Testis (tissue), 2 donors: ENCODE measurements around the gene MRPS2.

Source experiments
- POLR2A ChIP-seq: fragments of 450-650 bp; IDR thresholded peaks from one replicate; pipeline ENCODE4 v1.6.1; 2017; ENCODE audit warnings: antibody characterized with exemption, mild to moderate bottlenecking, moderate library complexity
- TF ChIP-seq, protein P1 (sequence below), 3 experiments: fragments of 450-650 bp in 2 of 3; fragments of 200-600 bp in 1 of 3; sonication (generic) in 1 of 3; IDR thresholded peaks; one replicate each; pipeline ENCODE4 v1.5.1; 2016 to 2019; ENCODE audit warnings: antibody characterized with exemption in 3 of 3, mild to moderate bottlenecking in 2 of 3, moderate library complexity in 1 of 3

DNA sequence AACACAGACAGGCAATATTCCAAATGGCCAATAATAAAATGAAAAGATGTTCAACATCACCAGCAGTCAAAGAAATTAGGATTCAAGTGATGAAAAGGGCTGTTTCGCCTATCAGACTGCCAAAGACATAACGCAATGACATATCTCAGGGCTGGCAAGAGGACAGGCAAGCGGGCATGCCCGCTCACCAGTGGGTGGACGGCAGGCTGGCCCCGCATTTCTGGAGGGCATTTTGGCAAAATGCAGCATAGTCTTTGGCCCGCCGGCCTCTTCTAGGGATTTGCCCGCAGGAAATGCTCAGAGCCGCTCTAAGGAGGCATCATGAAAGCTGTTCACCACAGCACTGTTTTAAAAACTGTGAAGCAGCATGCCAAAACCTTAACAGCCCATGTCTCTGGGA, 22.3 kb upstream of the MRPS2 start:
- TF ChIP-seq, protein P1, sequence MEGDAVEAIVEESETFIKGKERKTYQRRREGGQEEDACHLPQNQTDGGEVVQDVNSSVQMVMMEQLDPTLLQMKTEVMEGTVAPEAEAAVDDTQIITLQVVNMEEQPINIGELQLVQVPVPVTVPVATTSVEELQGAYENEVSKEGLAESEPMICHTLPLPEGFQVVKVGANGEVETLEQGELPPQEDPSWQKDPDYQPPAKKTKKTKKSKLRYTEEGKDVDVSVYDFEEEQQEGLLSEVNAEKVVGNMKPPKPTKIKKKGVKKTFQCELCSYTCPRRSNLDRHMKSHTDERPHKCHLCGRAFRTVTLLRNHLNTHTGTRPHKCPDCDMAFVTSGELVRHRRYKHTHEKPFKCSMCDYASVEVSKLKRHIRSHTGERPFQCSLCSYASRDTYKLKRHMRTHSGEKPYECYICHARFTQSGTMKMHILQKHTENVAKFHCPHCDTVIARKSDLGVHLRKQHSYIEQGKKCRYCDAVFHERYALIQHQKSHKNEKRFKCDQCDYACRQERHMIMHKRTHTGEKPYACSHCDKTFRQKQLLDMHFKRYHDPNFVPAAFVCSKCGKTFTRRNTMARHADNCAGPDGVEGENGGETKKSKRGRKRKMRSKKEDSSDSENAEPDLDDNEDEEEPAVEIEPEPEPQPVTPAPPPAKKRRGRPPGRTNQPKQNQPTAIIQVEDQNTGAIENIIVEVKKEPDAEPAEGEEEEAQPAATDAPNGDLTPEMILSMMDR (IDR thresholded peaks at IDR 0.05) = no peak
- no peak for TF ChIP-seq POLR2A
